ENCODE measurements around the gene PLCD1.
A peak's percentile ranks its signal among the peaks of the same experiment; 100 is the strongest.
"Not testable (repeated sequence)": the region's sequence is repeated elsewhere in the genome, so short reads cannot be mapped to it uniquely, and the experiment has no call there.

Gene PLCD1

DNA sequence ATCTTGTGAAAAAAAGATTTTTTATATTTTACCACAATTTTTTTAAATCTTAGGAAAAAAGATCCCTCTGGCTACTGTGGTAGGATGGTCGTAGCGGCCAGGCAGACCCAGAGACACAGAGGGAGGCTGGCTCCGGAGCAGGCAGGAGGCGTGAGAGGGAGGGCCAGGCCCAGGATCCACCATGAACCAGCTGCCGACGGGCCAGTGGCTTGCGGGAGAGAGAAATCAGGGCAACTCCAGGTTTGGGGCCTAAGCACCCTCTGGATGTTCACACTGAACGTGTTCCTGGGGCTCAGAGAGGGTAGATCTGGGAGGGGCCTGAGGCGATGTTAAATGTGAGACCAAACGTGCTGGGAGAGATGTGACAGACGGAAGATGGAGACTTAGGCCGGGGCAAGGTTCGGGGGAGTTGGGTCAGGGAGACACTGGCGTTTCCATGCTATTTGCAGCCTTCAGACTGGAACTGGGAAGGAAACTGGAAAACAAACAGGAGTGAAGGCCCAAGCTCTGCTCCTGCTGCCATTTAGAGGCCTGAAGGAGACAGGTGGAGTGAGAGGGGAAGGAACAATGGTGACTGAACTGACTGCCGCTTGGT is 40.4 kb downstream of the PLCD1 start:
- Histone ChIP-seq H3K27ac (no peak overlapping the region), H3K4me3 (no peak overlapping the region)
- DNase-seq (ENCODE audit: low spot score) = peak; percentile 49
- TF ChIP-seq, protein P1, sequence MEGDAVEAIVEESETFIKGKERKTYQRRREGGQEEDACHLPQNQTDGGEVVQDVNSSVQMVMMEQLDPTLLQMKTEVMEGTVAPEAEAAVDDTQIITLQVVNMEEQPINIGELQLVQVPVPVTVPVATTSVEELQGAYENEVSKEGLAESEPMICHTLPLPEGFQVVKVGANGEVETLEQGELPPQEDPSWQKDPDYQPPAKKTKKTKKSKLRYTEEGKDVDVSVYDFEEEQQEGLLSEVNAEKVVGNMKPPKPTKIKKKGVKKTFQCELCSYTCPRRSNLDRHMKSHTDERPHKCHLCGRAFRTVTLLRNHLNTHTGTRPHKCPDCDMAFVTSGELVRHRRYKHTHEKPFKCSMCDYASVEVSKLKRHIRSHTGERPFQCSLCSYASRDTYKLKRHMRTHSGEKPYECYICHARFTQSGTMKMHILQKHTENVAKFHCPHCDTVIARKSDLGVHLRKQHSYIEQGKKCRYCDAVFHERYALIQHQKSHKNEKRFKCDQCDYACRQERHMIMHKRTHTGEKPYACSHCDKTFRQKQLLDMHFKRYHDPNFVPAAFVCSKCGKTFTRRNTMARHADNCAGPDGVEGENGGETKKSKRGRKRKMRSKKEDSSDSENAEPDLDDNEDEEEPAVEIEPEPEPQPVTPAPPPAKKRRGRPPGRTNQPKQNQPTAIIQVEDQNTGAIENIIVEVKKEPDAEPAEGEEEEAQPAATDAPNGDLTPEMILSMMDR (IDR thresholded peaks at IDR 0.05) = no peak

DNA sequence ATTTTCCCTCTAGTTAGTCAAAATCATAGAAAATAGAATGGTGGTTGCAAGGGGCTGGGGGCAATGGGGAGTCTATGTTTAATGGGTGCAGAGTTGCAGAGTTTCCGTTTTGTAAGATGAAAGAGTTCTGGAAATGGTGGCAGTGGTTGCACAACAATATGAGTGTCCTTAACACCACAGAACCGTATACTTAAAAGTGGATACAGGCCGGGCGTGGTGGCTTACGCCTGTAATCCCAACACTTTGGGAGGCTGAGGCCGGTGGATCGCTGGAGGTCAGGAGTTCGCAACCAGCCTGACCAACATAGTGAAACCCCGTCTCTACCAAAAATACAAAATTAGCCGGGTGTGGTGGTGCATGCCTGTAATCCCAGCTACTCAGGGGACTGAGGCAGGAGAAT is 41.1 kb downstream of the PLCD1 start:
- H3K4me3 ChIP-seq; DNase-seq (ENCODE audit: low spot score); H3K27ac ChIP-seq: not testable (repeated sequence)

DNA sequence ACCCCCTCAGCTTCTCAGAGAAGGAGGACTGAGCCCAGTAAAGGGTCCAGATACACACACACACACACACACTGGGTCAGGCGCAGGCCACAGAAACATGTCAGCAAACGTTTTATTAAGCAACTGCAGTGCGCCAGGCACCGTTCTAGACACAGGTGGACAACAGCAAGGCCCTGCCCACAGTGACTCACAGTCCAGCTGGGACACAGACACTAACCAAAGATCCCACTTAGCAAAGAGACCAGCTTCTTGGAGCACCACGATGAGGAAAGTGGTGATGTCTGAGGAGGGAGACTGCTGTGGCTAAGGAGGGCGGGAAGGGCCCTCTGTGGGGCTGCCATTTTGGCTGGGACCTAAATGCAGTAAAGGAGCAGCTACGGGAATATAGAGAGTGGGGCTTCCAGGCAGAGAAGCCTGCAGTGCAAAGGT is 41.7 kb downstream of the PLCD1 start:
- DNase-seq (ENCODE audit: low spot score) = no peak
- Histone ChIP-seq H3K27ac (no peak overlapping the region), H3K4me3 (no peak overlapping the region)
- TF ChIP-seq, protein P1 (IDR thresholded peaks at IDR 0.05) = no peak

DNA sequence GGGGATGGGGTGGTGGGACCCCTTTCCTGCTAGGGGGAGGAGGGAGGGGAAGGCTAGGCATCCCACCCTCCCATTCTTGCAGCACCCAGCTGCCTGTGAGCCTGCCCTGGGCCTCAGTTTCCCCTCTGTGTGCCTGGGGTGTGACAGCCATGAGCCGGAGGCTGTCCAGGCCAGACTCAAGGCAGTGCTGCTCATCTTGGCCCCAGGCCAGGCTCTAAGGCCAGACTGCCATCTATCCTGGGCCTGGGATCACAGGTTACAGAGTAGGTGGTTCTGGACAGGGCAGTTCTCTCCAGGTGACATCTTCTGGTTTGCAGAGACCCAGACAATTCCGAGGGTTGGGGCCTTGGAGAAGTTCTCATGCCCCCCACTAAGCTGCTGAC is 42.1 kb downstream of the PLCD1 start:
- Histone ChIP-seq H3K4me3 (no peak overlapping the region), H3K27ac (no peak overlapping the region)
- TF ChIP-seq, protein P1 (IDR thresholded peaks at IDR 0.05) = no peak
- no peak for DNase-seq (ENCODE audit: low spot score)

DNA sequence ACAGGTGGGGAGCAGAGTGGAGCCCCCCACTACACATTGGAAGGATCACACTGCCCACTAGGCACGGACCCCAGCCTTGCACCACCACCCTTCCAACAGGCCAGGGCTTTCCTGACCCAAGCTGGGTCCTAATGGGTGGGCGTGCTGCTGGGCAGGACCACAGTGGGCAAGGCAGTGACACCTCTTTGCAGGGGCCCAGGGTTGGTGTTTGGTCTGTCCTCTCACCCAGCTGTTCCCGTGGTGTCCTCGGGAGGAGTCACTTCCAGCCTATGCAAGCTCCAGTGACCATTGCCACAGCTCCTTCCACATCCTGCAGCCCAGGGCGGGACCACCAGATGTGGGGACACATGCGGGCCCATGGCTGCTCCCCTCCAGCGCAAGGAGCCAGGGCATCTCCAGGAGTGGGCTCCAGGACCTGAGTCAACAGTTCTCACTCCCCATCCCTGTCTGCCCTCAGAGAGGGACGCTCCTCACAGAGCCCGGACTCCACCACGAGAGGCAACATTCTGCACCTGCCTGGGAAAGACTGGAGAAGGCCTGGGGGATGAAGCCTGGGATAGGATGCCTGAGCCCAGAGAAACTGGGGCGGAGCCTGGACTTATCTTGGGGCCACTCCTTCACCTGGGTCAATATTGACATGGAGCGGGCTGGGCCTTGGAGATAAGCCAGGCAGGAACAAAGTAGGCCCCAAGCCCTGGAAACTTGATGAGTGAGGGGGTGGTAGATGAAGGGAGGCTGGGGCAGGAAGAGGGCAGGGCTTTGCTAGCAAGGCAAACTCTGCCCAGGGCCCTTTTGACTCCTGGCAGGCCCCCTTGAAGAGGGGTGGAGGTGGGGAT is 42.7 kb downstream of the PLCD1 start:
- TF ChIP-seq, protein P1 (IDR thresholded peaks at IDR 0.05) = no peak
- DNase-seq (ENCODE audit: low spot score) = peak; percentile 66
- no peak overlapping the region for H3K27ac ChIP-seq
- no peak overlapping the region for H3K4me3 ChIP-seq

DNA sequence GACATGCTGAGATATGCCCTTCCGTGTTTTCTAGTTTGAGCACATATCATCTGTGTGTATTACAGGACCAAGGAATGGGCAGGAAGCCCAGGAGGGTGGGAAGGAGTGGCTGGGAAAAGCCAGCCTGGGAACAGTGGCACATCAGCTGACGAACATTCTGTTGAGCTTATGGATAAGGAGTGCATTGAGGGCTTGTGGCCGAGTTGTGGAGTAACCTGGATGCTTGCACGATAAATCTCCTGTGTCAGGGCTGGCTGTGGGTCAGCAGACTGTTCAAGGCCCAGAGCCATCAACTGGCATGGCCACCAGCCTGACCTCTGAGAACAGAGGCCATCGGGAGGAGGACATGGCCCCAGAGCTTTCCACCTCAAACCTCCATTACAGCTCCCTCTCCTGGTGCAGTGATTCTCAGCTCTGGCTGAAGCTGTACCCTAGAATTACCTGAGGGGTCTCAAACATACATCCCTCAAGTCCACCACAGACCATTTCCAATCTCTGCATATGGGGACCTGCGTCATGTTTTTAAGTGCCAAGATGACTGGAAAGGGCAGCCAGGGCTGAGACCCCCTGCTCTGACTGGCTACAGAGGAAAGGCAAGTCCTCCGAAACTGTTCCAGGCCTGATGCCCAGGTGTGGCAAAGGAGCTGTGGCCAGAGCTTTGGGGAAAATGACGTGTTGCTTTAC is 43.7 kb downstream of the PLCD1 start:
- Histone ChIP-seq H3K4me3 (no peak overlapping the region), H3K27ac (peak overlapping the region in 1 of 2 donors; percentile 56)
- TF ChIP-seq, protein P1 (IDR thresholded peaks at IDR 0.05) = no peak
- peak; percentile 65 for DNase-seq (ENCODE audit: low spot score)

DNA sequence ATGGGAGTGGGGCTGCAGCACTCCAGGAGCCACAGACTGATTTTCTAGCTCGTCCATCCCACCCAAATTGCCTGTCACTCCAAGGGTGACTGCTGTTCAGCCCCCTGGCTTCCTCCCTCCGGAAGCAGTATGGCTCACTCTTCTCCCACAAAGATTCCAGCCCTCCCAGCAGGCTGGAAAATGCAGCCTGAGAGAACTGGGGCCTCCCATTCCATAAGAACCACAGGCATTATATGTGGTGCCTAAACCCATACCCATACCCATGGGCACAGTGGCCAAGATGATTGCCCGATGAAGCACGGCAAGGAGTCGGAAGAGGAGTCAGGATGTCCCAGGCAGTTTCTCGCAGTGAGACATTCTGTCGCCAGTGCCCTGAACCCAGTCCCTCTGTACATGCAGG is 44.8 kb downstream of the PLCD1 start:
- peak; percentile 54 for DNase-seq (ENCODE audit: low spot score)
- no peak overlapping the region for H3K27ac ChIP-seq
- H3K4me3 ChIP-seq = no peak overlapping the region
- TF ChIP-seq, protein P1 (IDR thresholded peaks at IDR 0.05) = no peak
